GM21717 (cell line): Measurements from ENCODE around the gene MOK.
A peak's percentile ranks its signal among the peaks of the same experiment; 100 is the strongest.
"Not testable (repeated sequence)": the region's sequence is repeated elsewhere in the genome, so short reads cannot be mapped to it uniquely, and the experiment has no call there.

Experiments
- ATAC-seq: cut with Tn5 transposase; IDR thresholded peaks from one replicate; pipeline ENCODE4 v1.9.1; 2021; ENCODE audit warnings: mild to moderate bottlenecking, moderate library complexity; ENCODE audit not compliant: unreplicated experiment

The MOK gene

DNA sequence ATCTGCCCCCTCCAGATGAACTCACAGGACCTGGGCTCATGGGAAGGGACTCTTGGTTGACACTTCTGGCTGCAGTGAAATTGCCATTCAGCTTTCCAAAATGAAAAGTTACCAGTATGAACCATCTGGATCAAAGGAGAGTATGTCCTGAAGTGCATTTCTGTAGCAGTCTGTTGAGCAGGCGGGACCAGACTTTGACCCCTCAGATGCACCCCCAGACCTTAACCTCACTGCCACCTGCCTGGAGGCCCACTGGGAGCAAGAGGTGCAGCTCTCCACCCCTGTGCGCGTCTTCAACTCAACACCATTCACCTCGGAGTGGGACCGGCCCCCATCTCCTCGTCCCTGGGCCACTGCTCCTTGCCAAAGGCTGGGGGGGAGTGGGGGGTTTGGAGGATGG lies 55.0 kb downstream of the MOK start:
- ATAC-seq, result no peak

GRCh38 chr14:102249041-102249440 lies 55.9 kb downstream of the MOK start:
- no peak for ATAC-seq

DNA sequence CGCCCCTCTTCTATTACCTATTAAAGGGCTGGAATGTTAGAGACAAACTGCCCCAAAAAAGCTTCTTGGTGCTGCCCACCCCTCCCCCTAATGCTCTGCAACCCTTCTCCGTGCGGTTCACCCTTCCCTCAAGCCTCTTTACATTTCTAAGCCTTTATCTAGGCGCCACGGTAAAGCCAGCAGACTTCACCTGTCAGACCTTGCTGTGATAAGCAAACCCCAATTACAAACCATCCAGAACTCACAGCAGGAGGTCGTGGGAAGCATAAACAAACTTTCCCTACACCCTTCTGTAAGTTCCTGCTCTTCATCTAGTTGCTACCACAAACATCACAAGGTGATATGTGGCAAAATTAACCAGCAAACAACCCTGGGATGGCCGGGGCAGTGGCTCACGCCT lies 56.8 kb downstream of the MOK start:
- no peak for ATAC-seq

DNA sequence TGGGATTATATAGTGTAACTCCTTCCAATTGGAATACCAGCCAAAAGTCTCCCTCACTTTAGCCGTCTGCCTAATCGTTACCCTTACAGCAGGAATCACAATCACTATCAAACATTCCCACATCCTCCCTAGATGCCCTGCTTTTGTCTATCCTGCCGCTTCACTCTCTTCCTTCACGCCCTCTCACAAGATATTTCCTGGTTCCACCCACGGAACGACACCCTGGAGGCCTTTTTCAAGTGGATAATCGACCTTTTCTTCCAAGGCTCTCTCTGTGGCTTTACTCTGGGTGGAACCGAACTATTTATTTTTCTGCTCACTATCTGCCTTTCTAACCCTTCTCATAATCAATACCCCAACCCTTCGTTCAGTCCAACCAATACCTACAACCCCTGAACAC lies 58.9 kb downstream of the MOK start:
- ATAC-seq, result no peak

DNA sequence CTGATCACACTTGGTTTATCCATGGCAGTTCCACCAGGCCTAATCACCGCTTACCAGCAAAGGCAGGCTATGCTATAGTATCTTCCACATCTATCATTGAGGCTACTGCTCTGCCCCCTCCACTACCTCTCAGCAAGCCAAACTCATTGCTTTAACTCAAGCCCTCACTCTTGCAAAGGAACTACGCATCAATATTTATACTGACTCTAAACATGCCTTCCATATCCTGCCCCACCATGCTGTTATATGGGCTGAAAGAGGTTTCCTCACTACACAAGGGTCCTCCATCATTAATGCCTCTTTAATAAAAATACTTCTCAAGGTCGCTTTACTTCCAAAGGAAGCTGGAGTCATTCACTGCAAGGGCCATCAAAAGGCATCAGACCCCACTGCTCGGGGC lies 61.2 kb downstream of the MOK start:
- not testable (repeated sequence) for ATAC-seq

GRCh38 chr14:102241147-102241546 lies 63.8 kb downstream of the MOK start:
- no peak for ATAC-seq

- not testable (repeated sequence) for ATAC-seq
Measured at GRCh38 chr14:102240481-102240880, 64.5 kb downstream of the MOK start.

DNA sequence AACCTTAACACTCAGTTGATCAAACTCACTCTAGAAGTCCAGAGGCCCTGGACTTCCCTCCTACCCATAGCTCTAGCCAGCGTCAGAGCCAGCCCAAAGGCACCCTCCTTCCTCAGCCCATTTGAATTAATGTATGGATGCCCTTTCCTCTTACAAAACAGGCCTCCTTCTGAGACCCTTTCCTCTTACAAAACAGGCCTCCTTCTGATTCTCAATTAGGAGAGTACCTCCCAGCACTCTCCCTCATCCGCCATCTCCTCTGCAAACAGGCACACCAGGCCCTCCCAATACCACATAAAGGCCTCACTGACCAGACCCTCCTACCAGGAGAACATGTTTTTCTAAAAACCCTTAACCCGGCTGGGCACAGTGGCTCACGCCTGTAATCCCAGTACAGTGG lies 65.7 kb downstream of the MOK start:
- ATAC-seq, result no peak

DNA sequence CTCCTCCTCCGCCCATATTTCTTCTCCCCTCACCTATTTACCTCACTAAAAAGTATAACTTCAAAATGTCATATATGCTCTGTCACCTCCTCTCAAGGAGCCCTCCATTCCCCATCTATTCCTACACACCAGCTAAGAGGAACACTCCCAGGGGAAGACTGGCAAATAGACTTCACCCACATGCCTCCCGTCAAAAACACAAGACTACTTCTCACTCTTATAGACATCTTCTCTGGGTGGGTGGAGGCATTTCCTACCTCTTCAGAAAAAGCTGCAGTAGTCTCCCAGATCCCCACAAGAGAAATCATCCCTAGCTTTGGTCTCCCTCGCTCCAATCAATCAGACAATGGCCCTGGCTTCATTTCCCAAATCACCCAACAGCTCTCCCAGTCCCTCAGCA lies 66.2 kb downstream of the MOK start:
- ATAC-seq, result no peak

DNA sequence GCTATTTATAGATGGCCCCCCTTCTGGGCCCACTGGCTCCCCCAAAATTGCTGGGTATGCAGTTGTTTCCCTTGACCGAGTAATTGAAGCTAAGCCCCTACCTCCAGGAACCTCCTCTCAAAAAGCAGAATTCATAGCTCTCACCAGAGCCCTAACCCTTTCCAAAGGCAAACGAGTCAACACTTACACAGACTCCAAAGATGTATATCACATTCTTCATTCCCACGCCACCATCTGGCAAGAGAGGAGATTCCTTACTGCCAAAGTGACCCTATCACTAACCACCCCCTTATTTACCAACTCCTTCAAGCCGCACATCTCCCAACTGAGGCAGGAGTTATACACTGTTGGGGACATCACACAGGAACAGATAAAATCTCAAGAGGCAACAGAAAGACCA lies 66.8 kb downstream of the MOK start:
- no peak for ATAC-seq

DNA sequence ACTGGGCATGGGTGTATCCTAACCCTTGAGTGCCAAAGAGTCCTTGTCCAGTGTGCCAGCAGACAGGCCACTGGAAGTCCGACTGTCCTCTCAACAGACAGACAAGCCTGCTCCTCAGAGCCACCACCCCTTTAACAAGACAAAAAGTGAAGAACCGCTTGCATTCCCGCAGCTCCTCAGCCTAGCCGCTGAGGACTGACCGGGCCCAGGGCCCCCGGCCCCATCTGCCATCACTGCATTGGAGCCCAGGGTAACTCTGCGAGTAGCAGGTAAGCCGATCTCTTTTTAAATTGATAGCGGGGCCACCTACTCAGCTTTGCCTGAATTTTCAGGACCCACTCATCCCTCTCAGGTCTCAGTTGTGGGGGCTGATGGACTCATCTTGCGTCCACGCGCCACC lies 68.9 kb downstream of the MOK start:
- no peak for ATAC-seq

- ATAC-seq, result peak; percentile 64
Measured at GRCh38 chr14:102235275-102235897, 69.6 kb downstream of the MOK start.

GRCh38 chr14:102234331-102235264 lies 70.4 kb downstream of the MOK start:
- ATAC-seq, result no peak

DNA sequence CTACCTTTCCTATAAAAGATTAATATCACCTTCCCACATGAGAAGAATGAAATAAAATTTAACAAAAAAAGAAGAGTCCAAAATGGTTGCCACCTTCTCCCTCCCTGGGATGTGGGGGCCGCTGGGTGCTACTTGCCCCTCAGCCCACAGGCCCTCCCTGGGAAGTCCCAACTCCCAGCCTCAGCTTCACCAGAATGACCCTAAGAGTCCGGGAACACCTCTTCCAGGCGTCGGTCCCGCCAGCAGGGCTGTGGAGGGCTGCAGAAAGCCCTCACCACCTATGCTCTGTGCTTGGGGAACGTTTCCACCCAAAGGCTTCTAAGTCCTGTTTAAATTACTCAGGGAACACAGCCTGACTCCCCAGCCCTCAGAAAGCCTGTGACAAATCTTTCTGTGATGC lies 71.9 kb downstream of the MOK start:
- ATAC-seq, result no peak

DNA sequence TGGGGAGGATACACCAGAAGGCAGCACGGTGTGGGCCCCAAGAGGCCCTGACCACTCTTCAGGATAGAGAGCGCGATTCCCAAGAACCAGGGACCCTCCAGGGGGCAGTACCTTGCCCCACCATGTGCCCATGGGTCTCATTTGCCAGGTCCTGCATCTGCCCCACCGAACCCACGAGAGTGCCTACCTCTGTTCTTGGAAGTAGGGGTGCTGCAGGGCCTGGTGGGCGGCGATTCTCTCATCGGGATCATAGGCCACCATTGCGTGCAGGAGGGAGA lies 72.7 kb downstream of the MOK start:
- ATAC-seq, result no peak

DNA sequence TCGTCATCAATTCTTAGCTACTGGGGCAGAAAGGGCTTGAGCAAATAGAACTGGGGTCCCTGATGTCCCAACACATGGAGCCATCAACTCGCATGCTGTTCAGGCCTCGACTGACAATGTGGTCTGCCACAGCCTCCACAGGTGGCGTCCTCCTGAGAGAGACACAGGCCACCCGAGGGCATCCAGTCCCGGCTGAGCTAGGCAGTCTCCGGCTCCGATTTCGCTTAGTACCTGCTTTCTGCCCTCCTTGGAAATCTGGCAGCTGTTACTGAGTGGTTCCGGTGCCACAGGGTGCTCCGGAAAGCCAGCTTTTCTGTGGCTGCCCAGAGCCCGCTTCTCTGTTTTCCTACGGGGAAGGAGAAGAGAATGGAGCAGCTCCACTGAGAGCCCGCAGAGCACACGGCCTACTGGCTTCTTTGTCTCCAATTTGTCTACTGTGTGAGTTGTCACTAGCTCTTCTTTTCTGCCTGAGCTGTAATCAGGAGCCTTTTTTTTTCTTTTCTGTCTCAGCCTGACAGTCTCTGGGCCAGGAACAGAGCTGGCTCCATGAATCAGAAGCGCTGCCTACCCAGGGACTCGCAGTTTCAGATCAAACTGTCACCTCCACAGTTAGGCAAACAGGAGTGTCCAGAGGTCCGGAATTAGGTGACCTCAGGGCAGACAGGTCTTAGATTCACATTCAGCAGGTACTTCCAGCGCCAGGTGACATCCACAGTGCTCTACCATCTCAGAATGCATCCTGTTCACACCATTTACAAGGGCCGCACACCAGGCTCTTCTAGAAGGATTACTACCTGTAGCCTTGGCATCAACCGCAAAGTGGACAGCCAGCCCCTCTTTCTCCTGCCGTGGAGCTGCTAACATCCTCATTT lies 73.3 kb downstream of the MOK start:
- ATAC-seq, result no peak

DNA sequence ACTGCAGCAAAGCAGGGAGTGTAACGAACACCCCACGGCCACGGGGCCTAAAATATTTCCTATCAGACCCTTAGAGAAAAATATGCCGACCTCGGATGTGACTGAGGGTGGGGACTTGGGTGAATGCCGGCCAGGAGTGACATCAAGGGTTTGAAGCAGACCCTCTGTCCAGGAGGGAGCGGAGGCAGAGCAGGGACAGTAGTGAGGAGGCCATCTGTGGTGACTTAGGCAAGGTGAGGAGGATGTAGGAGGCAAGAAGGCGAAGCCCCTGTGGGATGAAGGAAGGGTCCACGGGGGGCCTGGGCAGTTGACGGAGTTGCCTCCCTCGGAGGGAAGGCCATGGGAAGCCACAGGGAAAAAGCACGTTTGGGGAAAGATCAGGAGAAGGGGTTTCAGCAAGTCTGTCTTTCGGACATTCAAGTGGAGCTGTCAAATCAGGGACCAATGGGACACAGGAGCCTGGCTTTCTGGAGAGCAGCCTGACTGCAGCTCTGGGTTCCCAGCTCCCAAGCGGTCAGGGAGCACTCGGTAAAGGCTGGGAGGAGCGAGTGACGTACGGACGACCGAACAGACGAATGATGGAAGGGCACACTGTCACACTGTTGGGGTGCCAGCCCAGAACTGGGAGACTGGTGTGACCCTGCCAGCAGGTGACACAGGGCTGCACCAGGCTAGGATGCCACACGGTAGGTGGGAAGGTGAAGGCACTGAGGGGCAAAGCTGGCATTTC lies 74.3 kb downstream of the MOK start:
- no peak for ATAC-seq

- no peak for ATAC-seq
Measured at GRCh38 chr14:102229739-102230092, 75.2 kb downstream of the MOK start.

- ATAC-seq, result no peak
Measured at GRCh38 chr14:102229071-102229738, 75.8 kb downstream of the MOK start.

DNA sequence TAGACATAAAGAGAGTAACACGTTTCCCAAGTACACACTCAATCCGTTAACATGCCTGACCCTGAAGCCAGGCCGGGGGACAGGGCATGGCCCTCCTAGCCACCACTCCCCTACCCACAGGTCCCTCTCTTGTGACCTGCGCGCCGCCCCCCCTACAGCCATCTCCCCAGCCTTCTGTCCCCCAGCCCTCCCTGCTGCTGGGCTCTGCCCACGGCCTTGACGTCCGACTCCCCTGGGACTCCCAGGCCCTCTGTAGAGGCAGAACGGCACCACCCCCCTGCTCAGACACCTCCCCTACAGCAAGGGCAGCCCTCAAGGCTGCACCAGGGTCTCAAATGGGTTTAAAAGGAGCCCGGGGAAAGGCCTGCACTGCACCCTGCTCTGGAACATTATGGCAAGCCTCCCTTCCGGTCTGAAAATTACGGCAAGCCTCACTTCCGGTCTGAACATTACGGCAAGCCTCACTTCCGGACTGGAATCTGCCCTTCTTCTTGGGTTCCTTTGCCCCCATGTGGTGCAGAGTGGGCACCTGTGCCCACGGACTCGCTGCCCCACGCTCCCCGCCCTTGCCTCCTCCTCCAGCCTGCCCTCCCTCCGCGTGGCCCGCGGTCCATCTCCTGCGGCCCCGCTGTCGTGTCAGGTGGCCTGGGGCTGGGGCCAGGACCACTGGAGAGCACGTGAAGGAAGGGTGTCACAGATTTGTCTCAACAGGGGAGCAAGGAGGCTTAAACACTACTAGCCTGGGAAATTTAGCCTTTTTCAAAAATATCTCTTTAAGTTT lies 77.6 kb downstream of the MOK start:
- ATAC-seq, result no peak
